Vagina (tissue), 2 donors: ENCODE measurements around the gene SHF.

ENCODE experiments used
- POLR2A ChIP-seq, 2 donors: fragments of 450-650 bp; IDR thresholded peaks; one replicate each; pipeline ENCODE4 v1.6.1; 2017; ENCODE audit warnings: antibody characterized with exemption in 2 of 2, mild to moderate bottlenecking in 2 of 2, moderate library complexity in 2 of 2
- TF ChIP-seq, protein P1 (sequence below), 3 experiments: fragments of 450-650 bp in 2 of 3; fragments of 200-600 bp in 1 of 3; sonication (generic) in 1 of 3; IDR thresholded peaks; one replicate each; pipeline ENCODE4 v1.5.1; 2017 to 2019; ENCODE audit warnings: antibody characterized with exemption in 3 of 3, mild to moderate bottlenecking in 2 of 3, moderate library complexity in 2 of 3

DNA sequence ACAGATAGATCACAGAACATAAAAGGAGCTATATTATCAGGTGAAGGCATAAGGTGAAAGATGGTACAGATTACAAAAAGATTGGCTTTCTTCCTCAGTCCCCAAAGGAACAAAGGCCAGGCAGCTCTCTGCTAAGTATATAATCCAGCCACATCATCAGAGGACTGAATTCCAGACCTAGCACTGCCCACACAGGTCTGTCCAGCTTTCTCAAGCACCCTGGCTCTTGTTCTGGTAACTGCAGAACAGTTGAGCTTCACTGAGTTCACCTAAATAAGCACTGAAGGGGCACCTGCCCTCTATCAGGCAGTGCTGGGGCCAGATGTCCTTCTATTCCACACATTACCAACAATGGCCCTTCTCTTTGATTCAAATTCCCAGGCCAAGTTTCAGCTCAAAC lies 64.4 kb downstream of the SHF start:
- no peak for TF ChIP-seq POLR2A (IDR thresholded peaks at IDR 0.05)
- TF ChIP-seq, protein P1, sequence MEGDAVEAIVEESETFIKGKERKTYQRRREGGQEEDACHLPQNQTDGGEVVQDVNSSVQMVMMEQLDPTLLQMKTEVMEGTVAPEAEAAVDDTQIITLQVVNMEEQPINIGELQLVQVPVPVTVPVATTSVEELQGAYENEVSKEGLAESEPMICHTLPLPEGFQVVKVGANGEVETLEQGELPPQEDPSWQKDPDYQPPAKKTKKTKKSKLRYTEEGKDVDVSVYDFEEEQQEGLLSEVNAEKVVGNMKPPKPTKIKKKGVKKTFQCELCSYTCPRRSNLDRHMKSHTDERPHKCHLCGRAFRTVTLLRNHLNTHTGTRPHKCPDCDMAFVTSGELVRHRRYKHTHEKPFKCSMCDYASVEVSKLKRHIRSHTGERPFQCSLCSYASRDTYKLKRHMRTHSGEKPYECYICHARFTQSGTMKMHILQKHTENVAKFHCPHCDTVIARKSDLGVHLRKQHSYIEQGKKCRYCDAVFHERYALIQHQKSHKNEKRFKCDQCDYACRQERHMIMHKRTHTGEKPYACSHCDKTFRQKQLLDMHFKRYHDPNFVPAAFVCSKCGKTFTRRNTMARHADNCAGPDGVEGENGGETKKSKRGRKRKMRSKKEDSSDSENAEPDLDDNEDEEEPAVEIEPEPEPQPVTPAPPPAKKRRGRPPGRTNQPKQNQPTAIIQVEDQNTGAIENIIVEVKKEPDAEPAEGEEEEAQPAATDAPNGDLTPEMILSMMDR (IDR thresholded peaks at IDR 0.05): no peak
